ENCODE results near the gene RBBP8NL. TPM values are rescaled to one million over a fixed set of nuclear protein-coding genes. Genes with fewer than 3 reads are reported as not detected.
A peak's percentile ranks its signal among the peaks of the same experiment; 100 is the strongest.

Gene RBBP8NL
- total and polyA plus RNA-seq, 2 of the 8 experiments (the other 6 are each of a cell fraction or from before 2014, with no cell fraction given), result 0.43 to 0.48 TPM

DNA sequence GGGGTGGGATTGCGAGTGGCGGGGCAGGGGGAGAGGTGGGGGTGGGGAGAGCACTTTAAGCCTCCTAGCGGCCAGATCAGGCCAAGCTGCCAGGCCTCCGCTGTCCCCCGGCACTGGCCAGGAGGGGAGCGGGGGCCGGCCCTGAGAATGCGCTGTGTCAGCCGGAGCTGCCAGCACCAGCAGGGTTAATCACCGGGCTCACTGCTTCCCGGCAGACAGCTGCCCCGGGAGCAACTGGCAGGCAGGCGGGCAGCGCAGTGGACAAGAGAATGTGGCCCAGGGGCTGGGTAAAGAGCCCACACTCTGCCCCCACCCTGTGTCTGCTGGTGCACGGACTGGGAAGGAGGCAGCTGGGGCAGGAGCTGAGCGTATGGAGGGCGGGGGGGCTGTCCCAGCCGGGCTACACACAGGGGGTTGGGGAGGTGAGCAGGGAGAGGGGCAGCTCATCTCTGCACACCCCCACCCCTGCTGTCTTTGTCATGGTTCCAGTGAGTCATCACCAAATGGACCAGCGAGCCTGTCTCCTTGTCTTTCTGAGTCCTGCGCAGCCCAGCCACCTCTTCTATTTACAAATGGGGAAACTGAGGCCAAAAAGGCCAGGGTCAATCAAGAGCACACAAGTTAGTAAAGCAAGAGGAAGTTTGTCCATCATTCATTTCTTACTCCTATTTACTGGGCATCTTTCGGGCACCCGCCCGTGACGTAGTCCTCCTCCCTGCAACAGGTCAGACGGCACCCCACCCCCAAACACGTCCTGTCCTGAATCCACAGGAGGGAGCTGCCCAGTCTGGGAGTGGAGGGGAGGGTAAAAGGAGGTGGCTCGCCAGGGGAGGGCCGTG, 58.1 kb downstream of the RBBP8NL start (continued):
- no peak for TF ChIP-seq SAP30 (IDR thresholded peaks at IDR 0.05; ENCODE audit: insufficient read depth, insufficient replicate concordance, low read length)
- TF ChIP-seq, protein P1, sequence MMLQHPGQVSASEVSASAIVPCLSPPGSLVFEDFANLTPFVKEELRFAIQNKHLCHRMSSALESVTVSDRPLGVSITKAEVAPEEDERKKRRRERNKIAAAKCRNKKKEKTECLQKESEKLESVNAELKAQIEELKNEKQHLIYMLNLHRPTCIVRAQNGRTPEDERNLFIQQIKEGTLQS (IDR thresholded peaks at IDR 0.05; ENCODE audit: insufficient read depth, low read depth, low read length), result no peak
- TF ChIP-seq SIN3A (conservative IDR thresholded peaks at IDR 0.05 in 1 of 2, IDR thresholded peaks at IDR 0.05 in 1 of 2; ENCODE audit: low read depth in 1 of 2, low read length in 2 of 2), result peak in 1 of 2 experiments; percentile 69; a peak in 2 of 4 replicates
- TF ChIP-seq KDM4A (IDR thresholded peaks at IDR 0.05; ENCODE audit: low read depth, low read length, severe bottlenecking), result no peak
- TF ChIP-seq JUND (IDR thresholded peaks at IDR 0.05; ENCODE audit: low read length), result peak; percentile 6; the same call in 1 of the 2 replicates
- TF ChIP-seq POLR2A (IDR thresholded peaks at IDR 0.05; ENCODE audit: control extremely low read depth in 1 of 2, low read depth in 2 of 2, low read length in 2 of 2), result peak in 1 of 2 experiments; percentile 30; a peak in 1 of 3 replicates
- TF ChIP-seq YY1 (IDR thresholded peaks at IDR 0.05; ENCODE audit: low read depth, low read length), result no peak
- no peak for TF ChIP-seq BCL11A (IDR thresholded peaks at IDR 0.05; ENCODE audit: low read depth in 2 of 2, low read length in 2 of 2)
- no peak for TF ChIP-seq SRF (IDR thresholded peaks at IDR 0.05; ENCODE audit: low read depth, low read length)
- no peak for TF ChIP-seq TBP (IDR thresholded peaks at IDR 0.05; ENCODE audit: low read depth, low read length)
- no peak for TF ChIP-seq ASH2L (IDR thresholded peaks at IDR 0.05; ENCODE audit: low read length)
- TF ChIP-seq, protein P2, sequence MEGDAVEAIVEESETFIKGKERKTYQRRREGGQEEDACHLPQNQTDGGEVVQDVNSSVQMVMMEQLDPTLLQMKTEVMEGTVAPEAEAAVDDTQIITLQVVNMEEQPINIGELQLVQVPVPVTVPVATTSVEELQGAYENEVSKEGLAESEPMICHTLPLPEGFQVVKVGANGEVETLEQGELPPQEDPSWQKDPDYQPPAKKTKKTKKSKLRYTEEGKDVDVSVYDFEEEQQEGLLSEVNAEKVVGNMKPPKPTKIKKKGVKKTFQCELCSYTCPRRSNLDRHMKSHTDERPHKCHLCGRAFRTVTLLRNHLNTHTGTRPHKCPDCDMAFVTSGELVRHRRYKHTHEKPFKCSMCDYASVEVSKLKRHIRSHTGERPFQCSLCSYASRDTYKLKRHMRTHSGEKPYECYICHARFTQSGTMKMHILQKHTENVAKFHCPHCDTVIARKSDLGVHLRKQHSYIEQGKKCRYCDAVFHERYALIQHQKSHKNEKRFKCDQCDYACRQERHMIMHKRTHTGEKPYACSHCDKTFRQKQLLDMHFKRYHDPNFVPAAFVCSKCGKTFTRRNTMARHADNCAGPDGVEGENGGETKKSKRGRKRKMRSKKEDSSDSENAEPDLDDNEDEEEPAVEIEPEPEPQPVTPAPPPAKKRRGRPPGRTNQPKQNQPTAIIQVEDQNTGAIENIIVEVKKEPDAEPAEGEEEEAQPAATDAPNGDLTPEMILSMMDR (IDR thresholded peaks at IDR 0.05; ENCODE audit: control extremely low read depth in 1 of 3, insufficient read depth in 1 of 3, low read depth in 1 of 3, low read length in 3 of 3), result peak; percentile 48 to 52 (median 48)
- no peak for TF ChIP-seq KDM1A (IDR thresholded peaks at IDR 0.05; ENCODE audit: borderline replicate concordance, low read length)
- TF ChIP-seq TAF7 (optimal IDR thresholded peaks at IDR 0.05; ENCODE audit: borderline replicate concordance, low read depth, low read length), result no peak
- no peak for TF ChIP-seq HDAC6 (IDR thresholded peaks at IDR 0.05; ENCODE audit: low read depth, low read length)
- TF ChIP-seq EGR1 (IDR thresholded peaks at IDR 0.05; ENCODE audit: borderline replicate concordance, low read depth, low read length), result no peak
- no peak for TF ChIP-seq SP4 (IDR thresholded peaks at IDR 0.05; ENCODE audit: low read length)
- TF ChIP-seq SP1 (IDR thresholded peaks at IDR 0.05; ENCODE audit: low read depth, low read length), result no peak
- no peak for TF ChIP-seq SIRT6 (IDR thresholded peaks at IDR 0.05; ENCODE audit: low read length)
- TF ChIP-seq GABPA (IDR thresholded peaks at IDR 0.05; ENCODE audit: borderline replicate concordance, insufficient read depth, low read length), result 0 out of 2 replicates have a peak, but pooled peaks have one; percentile 28
- peak; percentile 58; the same call in 1 of the 2 replicates for TF ChIP-seq MAFK (IDR thresholded peaks at IDR 0.05; ENCODE audit: low read depth, low read length)

Data from H1 (cell line).